GM12865 (cell line): Measurements from ENCODE around the gene VMO1.
A peak's percentile ranks its signal among the peaks of the same experiment; 100 is the strongest.

Experiments used
- DNase-seq: peaks from one replicate; pipeline ENCODE4 v3.0.0; 2010; ENCODE audit warnings: low read depth
- H3K4me3 ChIP-seq: 2 replicates; pipeline ENCODE4 v1.5.1; 2011; ENCODE audit warnings: mild to moderate bottlenecking, low read depth, low read length, control low read depth
- CTCF ChIP-seq: IDR thresholded peaks from 2 replicates; pipeline ENCODE4 v1.5.1; 2011; ENCODE audit warnings: low read length, control low read depth, low read depth, inconsistent platforms; ENCODE audit not compliant: insufficient read depth; ENCODE audit errors: missing control alignments

The VMO1 gene

GRCh38 chr17:4759776-4760236 is 26.4 kb downstream of the VMO1 start:
- no peak for TF ChIP-seq CTCF
- no peak overlapping the region for H3K4me3 ChIP-seq
- DNase-seq, result no peak

- no peak for TF ChIP-seq CTCF
- no peak for DNase-seq
- no peak overlapping the region for H3K4me3 ChIP-seq
Observed at GRCh38 chr17:4753392-4753791, 32.8 kb downstream of the VMO1 start.

GRCh38 chr17:4751932-4752331 is 34.2 kb downstream of the VMO1 start:
- no peak for DNase-seq
- no peak overlapping the region for H3K4me3 ChIP-seq
- no peak for TF ChIP-seq CTCF

GRCh38 chr17:4750606-4751005 is 35.6 kb downstream of the VMO1 start:
- DNase-seq, result no peak
- no peak for TF ChIP-seq CTCF
- no peak overlapping the region for H3K4me3 ChIP-seq

GRCh38 chr17:4748686-4749085 is 37.5 kb downstream of the VMO1 start:
- no peak overlapping the region for H3K4me3 ChIP-seq
- no peak for TF ChIP-seq CTCF
- no peak for DNase-seq

- no peak for TF ChIP-seq CTCF
- DNase-seq, result peak; percentile 77
- no peak overlapping the region for H3K4me3 ChIP-seq
Observed at GRCh38 chr17:4747847-4748246, 38.3 kb downstream of the VMO1 start.

GRCh38 chr17:4744999-4745969 is 40.9 kb downstream of the VMO1 start:
- H3K4me3 ChIP-seq, result no peak overlapping the region
- TF ChIP-seq CTCF, result no peak
- DNase-seq, result no peak
